H9 (cell line): ENCODE measurements around the gene PCDHA4. TPM values are rescaled to one million over a fixed set of nuclear protein-coding genes. Genes with fewer than 3 reads are reported as not detected.

Source experiments
- DNase-seq: peaks from one replicate; pipeline ENCODE4 v3.0.0-alpha.2; 2017
- H2AFZ ChIP-seq: one replicate; pipeline ENCODE4 v1.6.1; 2013; ENCODE audit warnings: mild to moderate bottlenecking, low read length, control low read depth, moderate library complexity
- H2AK5ac ChIP-seq: 2 replicates; pipeline ENCODE4 v1.6.1; 2013; ENCODE audit warnings: low read length, control low read depth, mixed read lengths; ENCODE audit not compliant: insufficient read length
- H2BK120ac ChIP-seq: one replicate; pipeline ENCODE4 v1.6.1; 2013; ENCODE audit warnings: low read depth, mild to moderate bottlenecking, low read length, control low read depth, inconsistent platforms; ENCODE audit not compliant: poor library complexity, severe bottlenecking
- H2BK12ac ChIP-seq: 2 replicates; pipeline ENCODE4 v1.6.1; 2013; ENCODE audit warnings: low read length, control low read depth, mixed read lengths, low read depth; ENCODE audit not compliant: insufficient read length
- H2BK15ac ChIP-seq: 2 replicates; pipeline ENCODE4 v1.6.1; 2013; ENCODE audit warnings: low read depth, low read length, control low read depth
- H2BK20ac ChIP-seq: one replicate; pipeline ENCODE4 v1.6.1; 2013; ENCODE audit warnings: low read depth, mild to moderate bottlenecking, low read length, control low read depth, inconsistent platforms; ENCODE audit not compliant: poor library complexity, severe bottlenecking
- H2BK5ac ChIP-seq: 2 replicates; pipeline ENCODE4 v1.6.1; 2013; ENCODE audit warnings: low read length, control low read depth, mixed read lengths; ENCODE audit not compliant: insufficient read length
- H3K14ac ChIP-seq: 2 replicates; pipeline ENCODE4 v1.6.1; 2013; ENCODE audit warnings: low read length, control low read depth; ENCODE audit not compliant: insufficient read depth
- H3K18ac ChIP-seq: 2 replicates; pipeline ENCODE4 v1.6.1; 2013; ENCODE audit warnings: low read depth, mild to moderate bottlenecking, mixed read lengths, low read length, control low read depth; ENCODE audit not compliant: insufficient read length
- H3K23ac ChIP-seq: 2 replicates; pipeline ENCODE4 v1.6.1; 2013; ENCODE audit warnings: low read length, control low read depth, mixed read lengths, low read depth; ENCODE audit not compliant: insufficient read length
- H3K23me2 ChIP-seq: 2 replicates; pipeline ENCODE4 v1.6.1; 2013; ENCODE audit warnings: low read depth, mild to moderate bottlenecking, mixed read lengths, low read length, control low read depth; ENCODE audit not compliant: insufficient read length, poor library complexity, severe bottlenecking
- H3K27ac ChIP-seq: 2 replicates; pipeline ENCODE4 v1.5.1; 2013; ENCODE audit warnings: low read length, control low read depth, mixed read lengths, low read depth; ENCODE audit not compliant: insufficient read length
- H3K27me3 ChIP-seq: 2 replicates; pipeline ENCODE4 v1.6.1; 2013; ENCODE audit warnings: low read length, control low read depth, inconsistent platforms; ENCODE audit not compliant: insufficient read depth
- H3K4ac ChIP-seq: 2 replicates; pipeline ENCODE4 v1.6.1; 2013; ENCODE audit warnings: low read depth, mild to moderate bottlenecking, control low read depth, inconsistent platforms, low read length, moderate library complexity
- H3K4me1 ChIP-seq: 2 replicates; pipeline ENCODE4 v1.6.1; 2013; ENCODE audit warnings: low read length, control low read depth, inconsistent platforms; ENCODE audit not compliant: insufficient read depth
- H3K4me2 ChIP-seq: 2 replicates; pipeline ENCODE4 v1.6.1; 2013; ENCODE audit warnings: low read length, control low read depth, mixed read lengths; ENCODE audit not compliant: insufficient read length, insufficient read depth
- H3K56ac ChIP-seq: 2 replicates; pipeline ENCODE4 v1.6.1; 2013; ENCODE audit warnings: low read depth, mild to moderate bottlenecking, mixed read lengths, low read length, control low read depth; ENCODE audit not compliant: insufficient read length
- H3K79me1 ChIP-seq: 2 replicates; pipeline ENCODE4 v1.6.1; 2013; ENCODE audit warnings: low read depth, mild to moderate bottlenecking, moderate library complexity, low read length, control low read depth, inconsistent platforms; ENCODE audit not compliant: insufficient read depth, poor library complexity, severe bottlenecking
- H3K79me2 ChIP-seq: 2 replicates; pipeline ENCODE4 v1.6.1; 2013; ENCODE audit warnings: low read length, control low read depth, inconsistent platforms; ENCODE audit not compliant: insufficient read depth
- H3K9ac ChIP-seq: 2 replicates; pipeline ENCODE4 v1.6.1; 2013; ENCODE audit warnings: low read length, control low read depth, mixed read lengths; ENCODE audit not compliant: insufficient read length; ENCODE audit errors: extremely low read depth
- H3K9me3 ChIP-seq: one replicate; pipeline ENCODE4 v1.6.1; 2013; ENCODE audit warnings: low read depth, low read length, inconsistent platforms; ENCODE audit not compliant: control insufficient read depth
- H3T11ph ChIP-seq: one replicate; pipeline ENCODE4 v1.6.1; 2013; ENCODE audit warnings: mild to moderate bottlenecking, low read length, control low read depth, inconsistent platforms
- H4K20me1 ChIP-seq: one replicate; pipeline ENCODE4 v1.6.1; 2013; ENCODE audit not compliant: control insufficient read depth, insufficient read length, insufficient read depth
- H4K5ac ChIP-seq: 2 replicates; pipeline ENCODE4 v1.6.1; 2013; ENCODE audit warnings: low read depth, mild to moderate bottlenecking, mixed read lengths, low read length, control low read depth; ENCODE audit not compliant: insufficient read length
- H4K8ac ChIP-seq: replicated peaks from 2 replicates; pipeline ENCODE4 v1.6.1; 2013; ENCODE audit warnings: low read length, control low read depth, mixed read lengths, low read depth; ENCODE audit not compliant: insufficient read length
- H4K91ac ChIP-seq: 2 replicates; pipeline ENCODE4 v1.6.1; 2013; ENCODE audit warnings: low read depth, mild to moderate bottlenecking, moderate library complexity, mixed read lengths, low read length, control low read depth; ENCODE audit not compliant: insufficient read length
- H3K27ac Mint-ChIP-seq, 3 experiments: 2 replicates in 2 of 3; 3 replicates in 1 of 3; pipeline ENCODE4 v1.8.0; 2020 to 2021; ENCODE audit warnings: mixed read lengths in 3 of 3, mild to moderate bottlenecking in 1 of 3, moderate library complexity in 1 of 3
- H3K27me3 Mint-ChIP-seq: 2 replicates; pipeline ENCODE4 v1.8.0; 2021; ENCODE audit warnings: low read depth, mild to moderate bottlenecking, moderate library complexity, mixed read lengths
- H3K36me3 Mint-ChIP-seq, 3 experiments: 2 replicates in 2 of 3; 3 replicates in 1 of 3; pipeline ENCODE4 v1.8.0; 2020 to 2021; ENCODE audit warnings: low read depth in 3 of 3, mixed read lengths in 3 of 3; ENCODE audit not compliant: insufficient read depth in 1 of 3
- H3K4me1 Mint-ChIP-seq, 2 experiments: 2 replicates each; pipeline ENCODE4 v1.8.0; 2020; ENCODE audit warnings: mixed read lengths in 2 of 2
- H3K4me3 Mint-ChIP-seq, 2 experiments: 2 replicates in 1 of 2; 3 replicates in 1 of 2; pipeline ENCODE4 v1.8.0; 2020 to 2021; ENCODE audit warnings: mild to moderate bottlenecking in 2 of 2, mixed read lengths in 2 of 2, moderate library complexity in 1 of 2
- H3K9me3 Mint-ChIP-seq, 2 experiments: 2 replicates in 1 of 2; 3 replicates in 1 of 2; pipeline ENCODE4 v1.8.0; 2020; ENCODE audit warnings: mild to moderate bottlenecking in 2 of 2, mixed read lengths in 2 of 2, moderate library complexity in 1 of 2
- WGBS: extraction: QIAGEN DNeasy Blood & Tissue Kit; methylation state at CpG from one replicate; pipeline ENCODE4 v1.1.7; 2013; ENCODE audit warnings: missing lambda C conversion rate, low lambda C conversion rate, mixed read lengths; ENCODE audit not compliant: insufficient read length; ENCODE audit errors: extremely low coverage; 5-methylcytosine and 5-hydroxymethylcytosine counted together
- total RNA-seq: library from RNA; stranded (reverse); gene quantifications from 2 replicates; pipeline ENCODE4 v1.2.1, GENCODE V29; 2021
- TF ChIP-seq, protein P1 (sequence below): fragments of 200-600 bp; sonication (generic); conservative IDR thresholded peaks from 3 replicates; pipeline ENCODE4 v1.8.0; 2021; ENCODE audit warnings: antibody characterized with exemption, mild to moderate bottlenecking

PCDHA4 gene
- total RNA-seq, 1 experiment from 2014 or later, result 3.5 TPM

DNA sequence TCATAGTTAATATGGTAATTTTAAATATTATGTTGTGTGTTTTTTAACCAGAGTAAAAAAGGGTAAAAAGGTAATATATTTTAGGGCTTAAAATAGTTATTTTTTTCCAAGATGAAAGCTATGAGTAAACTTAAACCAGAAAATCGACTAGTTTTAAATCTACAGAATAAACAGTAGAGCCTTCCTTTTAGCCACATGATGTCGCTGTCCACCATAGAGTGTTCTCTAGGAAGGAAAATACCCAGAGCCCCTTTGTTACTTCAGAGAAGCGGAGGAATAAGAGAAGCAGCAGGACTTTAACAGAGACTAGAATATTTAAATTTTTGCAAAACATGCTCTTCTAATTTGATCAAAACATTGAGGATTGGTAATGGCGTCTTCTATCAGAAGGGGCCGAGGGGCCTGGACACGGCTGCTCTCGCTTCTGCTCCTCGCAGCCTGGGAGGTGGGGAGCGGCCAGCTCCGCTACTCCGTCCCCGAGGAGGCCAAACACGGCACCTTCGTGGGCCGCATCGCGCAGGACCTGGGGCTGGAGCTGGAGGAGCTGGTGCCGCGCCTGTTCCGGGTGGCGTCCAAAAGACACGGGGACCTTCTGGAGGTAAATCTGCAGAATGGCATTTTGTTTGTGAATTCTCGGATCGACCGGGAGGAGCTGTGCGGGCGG lies 12.1 kb upstream of the PCDHA4 start, which contains the start of gene PCDHA2:
PCDHA2 (plus strand) TSS at position 258 of the 664 bp plus-strand sequence.
- Histone ChIP-seq H3K27ac (no peak within 1 kb of the TSS), H4K91ac (no peak within 1 kb of the TSS), H3K56ac (no peak within 1 kb of the TSS), H3K9ac (no peak within 1 kb of the TSS), H3K4me2 (peak within 1 kb of the TSS; percentile 46), H2BK5ac (no peak within 1 kb of the TSS), H2AK5ac (no peak within 1 kb of the TSS), H4K20me1 (no peaks in the 10 kb centered on the region), H3K14ac (no peak within 1 kb of the TSS), H3K79me2 (no peaks in the 10 kb centered on the region), H2BK120ac (no peak within 1 kb of the TSS), H3K4me1 (no peaks in the 10 kb centered on the region), H2BK20ac (no peak within 1 kb of the TSS), H3K9me3 (no peaks in the 10 kb centered on the region), H3T11ph (no peak within 1 kb of the TSS), H4K8ac (no peak within 1 kb of the TSS), H3K4ac (no peak within 1 kb of the TSS), H4K5ac (no peak within 1 kb of the TSS), H3K79me1 (no peaks in the 10 kb centered on the region), H3K23ac (no peak within 1 kb of the TSS), H3K18ac (no peak within 1 kb of the TSS), H3K27me3 (no peaks in the 10 kb centered on the region), H2BK15ac (no peak within 1 kb of the TSS), H2AFZ (no peak within 1 kb of the TSS), H2BK12ac (no peak within 1 kb of the TSS), H3K23me2 (peaks cover 2% of the 10 kb centered on the region)
- H3K36me3 Mint-ChIP-seq, result peaks cover 0 to 27% (median 10%) of the 10 kb centered on the region in 3 experiments; a peak in 6 of 7 replicates
- no peak within 1 kb of the TSS; a peak in 1 of 7 replicates for H3K27ac Mint-ChIP-seq
- TF ChIP-seq, protein P1, sequence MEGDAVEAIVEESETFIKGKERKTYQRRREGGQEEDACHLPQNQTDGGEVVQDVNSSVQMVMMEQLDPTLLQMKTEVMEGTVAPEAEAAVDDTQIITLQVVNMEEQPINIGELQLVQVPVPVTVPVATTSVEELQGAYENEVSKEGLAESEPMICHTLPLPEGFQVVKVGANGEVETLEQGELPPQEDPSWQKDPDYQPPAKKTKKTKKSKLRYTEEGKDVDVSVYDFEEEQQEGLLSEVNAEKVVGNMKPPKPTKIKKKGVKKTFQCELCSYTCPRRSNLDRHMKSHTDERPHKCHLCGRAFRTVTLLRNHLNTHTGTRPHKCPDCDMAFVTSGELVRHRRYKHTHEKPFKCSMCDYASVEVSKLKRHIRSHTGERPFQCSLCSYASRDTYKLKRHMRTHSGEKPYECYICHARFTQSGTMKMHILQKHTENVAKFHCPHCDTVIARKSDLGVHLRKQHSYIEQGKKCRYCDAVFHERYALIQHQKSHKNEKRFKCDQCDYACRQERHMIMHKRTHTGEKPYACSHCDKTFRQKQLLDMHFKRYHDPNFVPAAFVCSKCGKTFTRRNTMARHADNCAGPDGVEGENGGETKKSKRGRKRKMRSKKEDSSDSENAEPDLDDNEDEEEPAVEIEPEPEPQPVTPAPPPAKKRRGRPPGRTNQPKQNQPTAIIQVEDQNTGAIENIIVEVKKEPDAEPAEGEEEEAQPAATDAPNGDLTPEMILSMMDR, result peak; percentile 52; the same call in 2 of the 3 replicates
- peak within 1 kb of the TSS in 1 of 2 experiments; percentile 62; a peak in 2 of 5 replicates for H3K4me3 Mint-ChIP-seq
- WGBS, result no CpG with 5 or more reads among the region's 27 CpGs
- peaks cover 49 to 60% of the 10 kb centered on the region in 2 experiments for H3K9me3 Mint-ChIP-seq
- H3K27me3 Mint-ChIP-seq, result no peaks in the 10 kb centered on the region
- no peaks in the 10 kb centered on the region for H3K4me1 Mint-ChIP-seq
- DNase-seq, result no peak
